Upper lobe of right lung (tissue), 1 donor: ENCODE results near the gene CEP112. TPM values are rescaled to one million over a fixed set of nuclear protein-coding genes. Genes with fewer than 3 reads are reported as not detected.
"Not testable (repeated sequence)": the region's sequence is repeated elsewhere in the genome, so short reads cannot be mapped to it uniquely, and the experiment has no call there.

Source experiments
- ATAC-seq: fragments of 200-7000 bp; cut with Tn5 transposase; one replicate; pipeline ENCODE4 v1.9.1; 2020; ENCODE audit warnings: mild to moderate bottlenecking, moderate library complexity
- DNase-seq: peaks from one replicate; pipeline ENCODE4 v3.0.0-alpha.2; 2020
- H3K27ac ChIP-seq: fragments of 200-600 bp; one replicate; pipeline ENCODE4 v1.8.0; 2022
- H3K27me3 ChIP-seq: fragments of 200-600 bp; one replicate; pipeline ENCODE4 v1.8.0; 2022; ENCODE audit warnings: mild to moderate bottlenecking
- H3K36me3 ChIP-seq: fragments of 200-600 bp; one replicate; pipeline ENCODE4 v1.8.0; 2022
- H3K4me1 ChIP-seq: fragments of 200-600 bp; one replicate; pipeline ENCODE4 v1.8.0; 2022
- H3K4me3 ChIP-seq: fragments of 200-600 bp; one replicate; pipeline ENCODE4 v1.8.0; 2022; ENCODE audit warnings: mild to moderate bottlenecking
- H3K9me3 ChIP-seq: fragments of 200-600 bp; one replicate; pipeline ENCODE4 v1.8.0; 2022
- CTCF ChIP-seq: fragments of 200-600 bp; IDR thresholded peaks from one replicate; pipeline ENCODE4 v1.8.0; 2022; ENCODE audit warnings: antibody characterized with exemption
- intact Hi-C: fragments of 100-400 bp; cut with DNase I; formaldehyde crosslinking; loops from one replicate; pipeline ENCODE4 v1.11.0; 2022
- total RNA-seq: library from RNA; stranded (reverse); fragmentation: NEBNext Ultra II Directional; extraction: Animal tissue kit (Norgen Biotek cat#: 25700); gene quantifications from one replicate; pipeline ENCODE4 v1.2.1, GENCODE V29; 2021
- donor health status: DM: no; HTN: yes; CAD: no; lungs with severe emphysema.

CEP112 gene
- total RNA-seq, 1 donor from 2014 or later: 32.9 TPM

GRCh38 chr17:66167189-66167815, 24.6 kb downstream of the CEP112 start:
- DNase-seq (no peak), ATAC-seq (no peak)
- intact Hi-C loops: loop anchor here (10.0 kb wide), 1 partner anchor 933 kb away; no protein-coding TSS in a partner anchor
- H3K27ac ChIP-seq: no peak overlapping the region
- H3K4me3 ChIP-seq: no peak overlapping the region
- H3K27me3 ChIP-seq: no peaks in the 10 kb centered on the region
- H3K36me3 ChIP-seq: peaks cover 4% of the 10 kb centered on the region
- TF ChIP-seq CTCF: no peak
- no peaks in the 10 kb centered on the region for H3K9me3 ChIP-seq
- no peaks in the 10 kb centered on the region for H3K4me1 ChIP-seq

GRCh38 chr17:66165537-66166123, 26.3 kb downstream of the CEP112 start:
- TF ChIP-seq CTCF: peak; percentile 75
- intact Hi-C loops: loop anchor here (10.0 kb wide), 1 partner anchor 931 kb away; no protein-coding TSS in a partner anchor
- no peaks in the 10 kb centered on the region for H3K9me3 ChIP-seq
- H3K36me3 ChIP-seq: peaks cover 4% of the 10 kb centered on the region
- DNase-seq (no peak), ATAC-seq (peak; percentile 69)
- H3K27me3 ChIP-seq: no peaks in the 10 kb centered on the region
- no peak overlapping the region for H3K4me3 ChIP-seq
- H3K4me1 ChIP-seq: no peaks in the 10 kb centered on the region
- no peak overlapping the region for H3K27ac ChIP-seq

GRCh38 chr17:66155055-66155454, 36.9 kb downstream of the CEP112 start:
- H3K27me3 ChIP-seq, H3K4me3 ChIP-seq, H3K36me3 ChIP-seq, DNase-seq, ATAC-seq, H3K27ac ChIP-seq, intact Hi-C loops, H3K4me1 ChIP-seq, H3K9me3 ChIP-seq: not testable (repeated sequence)

- intact Hi-C loops: no loop called here
- no peak for TF ChIP-seq CTCF
- no peaks in the 10 kb centered on the region for H3K4me1 ChIP-seq
- ATAC-seq: no peak
- no peaks in the 10 kb centered on the region for H3K36me3 ChIP-seq
- no peaks in the 10 kb centered on the region for H3K9me3 ChIP-seq
- no peak for DNase-seq
- no peak overlapping the region for H3K4me3 ChIP-seq
- no peak overlapping the region for H3K27ac ChIP-seq
- no peaks in the 10 kb centered on the region for H3K27me3 ChIP-seq
These were observed 39.2 kb downstream of the CEP112 start for GRCh38 chr17:66152756-66153155.

GRCh38 chr17:66150708-66151107, 41.2 kb downstream of the CEP112 start:
- ATAC-seq (no peak), DNase-seq (no peak)
- H3K27me3 ChIP-seq: no peaks in the 10 kb centered on the region
- H3K27ac ChIP-seq: no peak overlapping the region
- H3K4me3 ChIP-seq: no peak overlapping the region
- no peaks in the 10 kb centered on the region for H3K9me3 ChIP-seq
- no peak for TF ChIP-seq CTCF
- intact Hi-C loops: no loop called here
- H3K4me1 ChIP-seq: no peaks in the 10 kb centered on the region
- H3K36me3 ChIP-seq: no peaks in the 10 kb centered on the region

GRCh38 chr17:66149562-66149961, 42.4 kb downstream of the CEP112 start:
- Histone ChIP-seq H3K27me3 (no peaks in the 10 kb centered on the region), H3K4me3 (no peak overlapping the region), H3K9me3 (no peaks in the 10 kb centered on the region), H3K27ac (no peak overlapping the region), H3K36me3 (no peaks in the 10 kb centered on the region), H3K4me1 (no peaks in the 10 kb centered on the region)
- intact Hi-C loops: no loop called here
- TF ChIP-seq CTCF: no peak
- no peak for ATAC-seq
- no peak for DNase-seq
